GM21576 (cell line): ENCODE measurements around the gene SLF1.

Experiments
- ATAC-seq: cut with Tn5 transposase; IDR thresholded peaks from one replicate; pipeline ENCODE4 v1.9.1; 2021; ENCODE audit warnings: mild to moderate bottlenecking, moderate library complexity; ENCODE audit not compliant: unreplicated experiment

Gene SLF1

GRCh38 chr5:94660506-94660905, 42.0 kb downstream of the SLF1 start:
- ATAC-seq = no peak

- ATAC-seq = no peak
Observed at GRCh38 chr5:94661086-94661485, 42.6 kb downstream of the SLF1 start.

DNA sequence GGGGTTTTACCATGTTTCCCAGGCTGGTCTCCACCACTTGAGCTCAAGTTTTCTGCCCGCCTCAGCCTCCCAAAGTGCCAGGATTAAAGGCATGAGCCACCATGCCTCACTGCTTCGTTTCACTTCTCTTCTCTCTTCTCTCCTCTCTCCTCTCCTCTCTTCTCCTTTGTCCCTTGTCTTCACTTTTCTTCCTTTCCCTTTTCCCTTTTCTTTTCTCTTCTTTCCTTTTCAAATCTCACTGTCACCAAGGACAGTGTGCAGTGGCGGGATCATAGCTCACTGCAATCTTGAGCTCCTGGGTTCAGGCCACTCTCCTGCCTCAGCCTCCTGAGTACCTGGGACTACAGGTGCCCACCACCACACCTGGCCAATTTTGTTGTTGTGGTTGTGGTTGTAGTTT, 49.5 kb downstream of the SLF1 start:
- no peak for ATAC-seq

DNA sequence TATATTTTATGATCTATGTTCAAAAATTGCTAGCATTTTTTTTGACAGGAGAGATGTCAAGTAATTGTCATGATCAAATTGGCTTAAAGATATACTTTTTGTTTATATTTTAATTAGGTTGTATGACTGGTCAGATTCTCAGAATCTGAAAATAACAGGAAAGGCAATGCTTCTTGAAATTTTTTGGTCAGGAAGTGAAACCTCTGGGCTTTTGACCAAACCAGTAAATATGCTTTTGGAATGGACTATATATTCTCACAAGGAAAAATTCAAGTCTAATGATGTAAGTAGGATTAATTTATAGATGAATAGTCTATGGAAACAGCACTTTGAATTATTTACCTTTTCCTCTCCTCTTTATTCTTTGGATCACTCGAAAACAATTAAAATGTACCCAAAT, 52.3 kb downstream of the SLF1 start:
- no peak for ATAC-seq

DNA sequence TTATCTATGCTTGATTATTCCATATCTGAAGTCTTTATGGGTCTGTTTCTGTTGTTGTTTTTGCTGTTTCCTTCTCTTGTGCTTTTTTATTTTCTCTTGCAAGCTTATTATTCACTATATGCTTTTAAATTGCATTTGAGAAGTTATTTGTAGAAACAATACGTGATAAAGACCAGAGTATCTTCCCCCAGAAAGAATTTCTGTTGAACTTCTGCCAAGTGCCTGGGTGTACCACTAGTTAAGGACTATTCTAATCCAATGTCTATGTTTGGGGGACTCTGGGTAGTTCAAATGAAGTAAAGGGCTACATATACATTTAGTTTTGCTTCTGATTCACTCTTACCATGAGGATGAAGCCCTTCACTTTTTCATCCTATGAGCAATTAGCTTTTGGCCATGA, 54.3 kb downstream of the SLF1 start:
- ATAC-seq = no peak

DNA sequence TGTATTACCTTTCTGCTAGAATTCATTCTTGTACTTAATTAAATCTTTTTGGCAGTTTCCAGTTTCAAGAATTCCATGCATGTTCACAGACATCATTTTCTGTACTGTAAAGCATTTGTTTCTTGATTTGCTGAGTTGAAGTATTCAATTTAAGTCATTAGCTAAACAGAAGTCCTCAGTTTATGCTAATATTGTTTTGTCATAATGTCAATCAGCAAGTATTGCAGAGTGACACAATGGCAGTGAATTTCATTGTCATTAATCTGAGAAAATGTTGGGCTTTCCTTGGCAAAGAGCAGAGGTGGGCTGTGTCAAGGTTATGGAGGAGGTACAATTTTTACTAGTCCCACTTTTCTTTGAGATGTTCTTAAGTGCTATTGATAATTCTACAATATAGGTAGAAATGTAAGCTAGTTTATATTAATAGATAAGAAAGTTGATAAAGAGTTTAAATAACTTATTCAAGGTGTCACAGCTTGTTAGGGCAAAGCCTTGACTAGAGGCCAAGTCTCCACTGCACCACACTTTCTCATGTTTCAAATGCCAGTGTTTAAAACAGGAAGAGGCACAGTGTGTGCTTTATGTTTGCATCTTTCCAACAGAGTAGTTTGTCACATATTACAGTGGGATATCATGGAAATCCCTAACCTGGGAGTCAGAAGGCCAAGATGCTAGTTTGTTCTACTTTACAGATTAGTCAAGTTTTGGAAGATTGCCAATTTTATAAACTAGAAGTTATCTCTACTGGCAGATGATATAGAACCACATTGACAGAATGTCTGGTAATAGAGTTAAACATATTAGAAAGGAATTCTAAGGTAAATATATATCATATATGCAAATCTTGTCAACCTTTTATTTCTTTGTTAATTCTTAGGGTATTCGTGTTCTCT, 56.3 kb downstream of the SLF1 start:
- no peak for ATAC-seq

DNA sequence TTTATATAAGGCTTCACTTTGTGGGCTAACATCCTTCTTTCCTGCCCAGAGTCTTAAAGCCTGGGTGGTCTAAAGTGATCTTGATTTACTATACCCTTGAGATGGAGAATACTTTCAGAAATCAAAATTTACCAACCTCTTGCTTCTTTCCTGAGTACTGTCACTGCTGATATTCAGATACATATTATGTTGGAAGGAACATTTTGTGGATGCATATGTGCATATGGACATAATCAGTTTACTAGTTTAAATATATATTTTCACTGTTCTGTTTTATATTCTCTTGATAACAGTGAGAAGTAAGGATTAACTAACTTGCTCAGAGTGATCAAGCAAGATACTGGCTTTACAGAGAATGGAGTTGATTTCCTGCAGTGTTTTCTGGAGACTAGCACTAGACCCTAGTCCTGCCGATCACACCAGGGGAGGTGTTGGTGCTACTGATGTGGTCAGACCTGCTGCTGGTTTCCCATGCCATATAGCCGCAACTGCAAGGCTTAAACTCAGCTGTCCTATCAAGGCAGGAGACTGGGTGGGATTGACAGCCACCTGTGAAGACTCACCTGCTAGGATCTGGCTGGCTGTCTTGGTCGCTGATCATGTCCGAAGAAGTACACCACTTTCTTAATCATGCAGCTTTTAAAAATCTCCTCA, 57.6 kb downstream of the SLF1 start:
- ATAC-seq = no peak

GRCh38 chr5:94682814-94683520, 64.5 kb downstream of the SLF1 start:
- ATAC-seq = no peak

DNA sequence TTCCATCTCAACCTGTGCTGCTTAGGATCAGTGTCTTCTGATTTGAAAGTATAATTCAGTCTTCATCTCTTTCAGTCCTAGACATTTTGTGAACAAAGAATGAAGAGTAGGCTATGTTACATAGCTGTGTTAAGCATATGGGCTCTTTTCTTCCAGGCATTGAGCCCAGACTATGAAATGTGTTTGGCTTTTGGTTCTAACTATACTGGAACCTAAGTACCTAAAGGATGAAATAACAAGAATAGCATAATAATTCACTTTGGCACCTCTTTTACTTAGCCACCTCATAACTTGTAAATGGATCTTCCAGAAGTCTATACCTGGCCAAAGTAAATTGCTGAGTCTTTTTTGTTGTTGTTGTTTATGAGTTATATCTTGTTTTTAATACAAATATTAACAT, 71.4 kb downstream of the SLF1 start:
- no peak for ATAC-seq

- ATAC-seq = no peak
Observed at GRCh38 chr5:94690778-94691177, 72.3 kb downstream of the SLF1 start.

DNA sequence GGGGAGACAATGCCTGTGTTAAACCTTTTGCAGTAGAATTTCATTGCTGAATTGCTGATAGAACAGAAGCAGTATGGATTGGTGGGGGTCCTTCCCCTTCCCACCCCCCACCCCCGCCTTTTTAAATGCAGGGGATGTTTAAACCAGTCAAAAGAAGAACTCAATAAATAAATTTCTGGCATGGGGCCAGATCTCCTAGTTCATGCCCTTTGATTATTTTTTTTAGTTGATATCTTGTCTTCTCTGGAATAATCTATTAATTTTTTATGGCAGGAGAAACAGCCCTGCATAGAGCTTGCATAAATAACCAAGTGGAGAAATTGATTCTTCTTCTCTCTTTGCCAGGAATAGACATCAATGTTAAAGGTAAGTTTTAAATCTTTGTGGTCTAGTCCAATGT, 72.8 kb downstream of the SLF1 start:
- no peak for ATAC-seq

DNA sequence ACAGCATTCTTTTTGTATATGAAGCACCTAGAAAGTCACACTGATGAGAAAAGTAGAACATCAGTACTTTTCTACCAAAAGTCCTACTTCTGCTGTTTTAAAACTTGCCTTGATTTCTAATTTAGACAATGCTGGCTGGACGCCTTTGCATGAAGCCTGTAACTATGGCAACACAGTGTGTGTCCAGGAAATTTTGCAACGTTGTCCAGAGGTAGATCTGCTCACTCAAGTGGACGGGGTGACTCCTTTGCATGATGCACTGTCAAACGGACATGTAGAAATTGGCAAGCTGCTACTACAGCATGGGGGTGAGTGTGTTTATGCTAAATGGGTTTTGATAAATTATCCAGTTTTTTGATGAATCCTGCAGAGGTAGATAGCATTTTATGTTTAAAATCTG, 73.5 kb downstream of the SLF1 start:
- no peak for ATAC-seq

DNA sequence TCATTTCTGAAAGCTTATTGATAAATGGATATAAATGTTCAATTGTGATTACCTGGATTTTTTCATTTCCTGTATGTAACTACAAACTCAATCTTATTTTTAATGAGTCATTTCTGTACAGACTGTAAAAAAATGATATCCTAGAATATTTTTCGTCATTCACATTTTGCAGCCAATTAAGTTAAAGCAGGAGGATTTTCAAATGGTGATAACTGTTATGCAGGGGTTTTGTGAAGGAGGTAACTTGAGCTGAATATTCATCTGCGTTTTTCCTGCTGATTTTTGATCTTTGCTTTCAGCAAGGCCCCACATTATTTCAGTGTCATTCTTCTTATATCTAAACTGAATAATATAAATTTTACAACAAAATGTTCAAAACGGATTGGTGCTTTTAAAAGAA, 74.1 kb downstream of the SLF1 start:
- no peak for ATAC-seq

DNA sequence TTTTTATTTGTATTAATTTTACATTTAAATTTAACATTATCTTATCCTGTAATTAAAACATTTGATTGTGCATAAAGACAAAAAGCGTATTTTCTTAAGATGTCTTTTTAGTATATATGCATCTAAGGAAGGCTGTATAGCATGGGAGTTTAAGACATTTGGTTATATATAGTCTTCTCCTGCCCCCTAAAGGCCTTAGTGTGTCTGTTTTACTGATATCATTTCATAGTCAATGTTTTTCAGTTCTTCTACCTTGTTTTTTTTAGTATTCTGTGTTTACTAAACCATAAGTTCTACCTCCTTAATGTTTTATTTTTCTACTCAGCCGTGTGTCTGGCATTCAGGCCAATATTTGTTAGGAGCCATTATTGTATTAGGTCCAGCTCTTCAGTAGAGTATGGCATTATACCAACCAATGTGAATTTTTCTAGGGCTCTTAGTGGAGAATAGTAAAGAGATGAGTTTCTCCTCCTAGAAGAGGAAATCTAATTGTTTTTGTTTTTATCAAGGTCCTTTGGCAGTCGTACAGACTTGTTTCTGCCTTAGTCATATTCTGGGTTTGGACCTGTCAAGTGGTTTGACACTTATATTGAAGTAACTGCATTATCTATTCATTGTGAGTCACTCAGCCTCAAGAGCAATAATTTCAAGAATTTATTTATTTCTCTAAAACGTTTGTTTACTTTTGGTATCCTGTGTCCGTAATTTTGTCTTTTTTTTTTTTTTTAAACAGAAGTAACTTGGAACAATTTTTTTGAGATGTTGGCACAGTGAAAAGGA, 74.8 kb downstream of the SLF1 start:
- ATAC-seq = no peak

- no peak for ATAC-seq
Observed at GRCh38 chr5:94693845-94694370, 75.4 kb downstream of the SLF1 start.

GRCh38 chr5:94694671-94695070, 76.2 kb downstream of the SLF1 start:
- ATAC-seq = no peak

DNA sequence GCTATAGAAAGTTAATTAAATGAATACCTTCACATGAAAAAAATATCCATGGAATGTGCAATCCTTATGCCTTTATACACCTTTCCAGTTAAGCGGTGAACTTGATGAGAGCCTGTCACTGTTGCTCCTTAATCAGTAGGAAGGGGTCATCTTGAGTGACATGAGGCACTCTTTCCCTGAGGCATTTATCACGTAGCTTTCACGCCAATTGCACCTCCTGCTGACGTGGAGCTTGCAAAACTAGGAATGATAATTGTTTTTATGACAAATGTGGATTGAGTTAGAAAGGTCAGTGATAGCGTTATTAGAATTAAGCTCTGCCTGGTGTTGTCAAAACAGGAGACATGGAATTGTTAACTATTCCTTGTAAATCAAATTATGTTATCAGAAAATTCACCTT, 79.7 kb downstream of the SLF1 start:
- ATAC-seq = no peak

GRCh38 chr5:94699562-94699961, 81.1 kb downstream of the SLF1 start:
- ATAC-seq = no peak

GRCh38 chr5:94700592-94700991, 82.1 kb downstream of the SLF1 start:
- ATAC-seq = peak; percentile 74

GRCh38 chr5:94702729-94703128, 84.3 kb downstream of the SLF1 start:
- ATAC-seq = peak; percentile 85

DNA sequence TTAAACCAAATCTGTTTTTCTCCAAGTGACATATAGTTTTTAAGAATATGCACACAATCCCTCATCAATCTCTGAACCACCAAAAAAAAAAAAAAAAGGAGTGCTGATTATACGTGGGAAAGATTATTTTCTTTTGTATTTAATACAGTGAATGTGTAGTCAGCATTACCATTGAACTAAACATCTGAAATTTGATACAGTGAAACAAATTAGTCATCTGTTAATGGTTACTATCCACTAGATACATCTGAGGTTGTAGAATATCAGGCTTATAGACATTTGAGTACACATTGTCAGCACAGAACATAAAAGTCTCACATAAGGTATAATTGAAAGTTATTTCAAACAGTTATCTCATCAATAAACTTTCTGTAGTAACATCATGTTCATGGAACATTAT, 87.0 kb downstream of the SLF1 start:
- ATAC-seq = no peak
